Peyer's patch (tissue), 4 donors: Measurements from ENCODE around the gene RREB1.

Experiments used
- POLR2A ChIP-seq, 2 donors: fragments of 450-650 bp; IDR thresholded peaks; one replicate each; pipeline ENCODE4 v1.5.1; 2017; ENCODE audit warnings: antibody characterized with exemption in 2 of 2, mild to moderate bottlenecking in 2 of 2, moderate library complexity in 2 of 2
- TF ChIP-seq, protein P1 (sequence below), 6 experiments: fragments of 450-650 bp in 4 of 6; fragments of 200-600 bp in 2 of 6; sonication (generic) in 1 of 6; IDR thresholded peaks; one replicate each; pipeline ENCODE4 v1.5.1; 2017 to 2019; ENCODE audit warnings: antibody characterized with exemption in 6 of 6, mild to moderate bottlenecking in 3 of 6, moderate library complexity in 1 of 6

DNA sequence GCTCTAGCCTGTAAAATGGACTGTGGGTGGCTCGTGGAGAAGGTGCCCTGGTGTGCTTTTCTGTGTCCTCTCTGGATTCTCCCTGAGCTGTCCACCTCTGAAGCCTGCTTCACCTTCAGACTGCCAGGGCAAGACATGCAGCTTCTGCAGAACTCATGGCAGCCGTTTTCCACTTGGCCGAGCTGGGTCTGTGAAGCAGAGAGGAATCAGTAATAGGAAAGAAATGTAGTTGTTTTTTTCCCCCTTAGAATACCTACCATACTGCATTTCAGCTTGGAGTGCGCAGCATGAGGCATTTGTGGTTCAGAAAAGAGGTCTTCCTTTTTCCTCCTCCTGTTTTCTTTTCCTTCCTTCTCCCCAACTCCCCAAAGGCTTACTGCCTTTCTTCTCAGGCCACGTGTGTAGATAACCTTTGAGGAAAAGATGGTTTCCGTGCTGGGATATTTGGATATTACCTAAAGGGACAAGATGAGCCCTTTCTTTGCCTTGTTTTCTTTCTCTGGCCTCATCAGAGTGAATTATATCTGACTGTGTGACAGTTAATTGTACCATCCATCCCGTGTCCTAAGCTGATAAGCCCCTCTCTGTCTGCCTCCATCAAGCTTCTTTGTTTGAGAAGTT lies 39.4 kb downstream of the RREB1 start:
- TF ChIP-seq POLR2A (IDR thresholded peaks at IDR 0.05), result no peak
- TF ChIP-seq, protein P1, sequence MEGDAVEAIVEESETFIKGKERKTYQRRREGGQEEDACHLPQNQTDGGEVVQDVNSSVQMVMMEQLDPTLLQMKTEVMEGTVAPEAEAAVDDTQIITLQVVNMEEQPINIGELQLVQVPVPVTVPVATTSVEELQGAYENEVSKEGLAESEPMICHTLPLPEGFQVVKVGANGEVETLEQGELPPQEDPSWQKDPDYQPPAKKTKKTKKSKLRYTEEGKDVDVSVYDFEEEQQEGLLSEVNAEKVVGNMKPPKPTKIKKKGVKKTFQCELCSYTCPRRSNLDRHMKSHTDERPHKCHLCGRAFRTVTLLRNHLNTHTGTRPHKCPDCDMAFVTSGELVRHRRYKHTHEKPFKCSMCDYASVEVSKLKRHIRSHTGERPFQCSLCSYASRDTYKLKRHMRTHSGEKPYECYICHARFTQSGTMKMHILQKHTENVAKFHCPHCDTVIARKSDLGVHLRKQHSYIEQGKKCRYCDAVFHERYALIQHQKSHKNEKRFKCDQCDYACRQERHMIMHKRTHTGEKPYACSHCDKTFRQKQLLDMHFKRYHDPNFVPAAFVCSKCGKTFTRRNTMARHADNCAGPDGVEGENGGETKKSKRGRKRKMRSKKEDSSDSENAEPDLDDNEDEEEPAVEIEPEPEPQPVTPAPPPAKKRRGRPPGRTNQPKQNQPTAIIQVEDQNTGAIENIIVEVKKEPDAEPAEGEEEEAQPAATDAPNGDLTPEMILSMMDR (IDR thresholded peaks at IDR 0.05), result no peak
